ENCODE measurements around the gene COL20A1.
"Not testable (repeated sequence)": the region's sequence is repeated elsewhere in the genome, so short reads cannot be mapped to it uniquely, and the experiment has no call there.

COL20A1 gene

GRCh38 chr20:63292904-63293303 is at the start of gene COL20A1:
COL20A1 (plus strand) TSS chr20:63293186; CDS start chr20:63295108, 1,922 bp downstream.
- DNase-seq, result no peak

DNA sequence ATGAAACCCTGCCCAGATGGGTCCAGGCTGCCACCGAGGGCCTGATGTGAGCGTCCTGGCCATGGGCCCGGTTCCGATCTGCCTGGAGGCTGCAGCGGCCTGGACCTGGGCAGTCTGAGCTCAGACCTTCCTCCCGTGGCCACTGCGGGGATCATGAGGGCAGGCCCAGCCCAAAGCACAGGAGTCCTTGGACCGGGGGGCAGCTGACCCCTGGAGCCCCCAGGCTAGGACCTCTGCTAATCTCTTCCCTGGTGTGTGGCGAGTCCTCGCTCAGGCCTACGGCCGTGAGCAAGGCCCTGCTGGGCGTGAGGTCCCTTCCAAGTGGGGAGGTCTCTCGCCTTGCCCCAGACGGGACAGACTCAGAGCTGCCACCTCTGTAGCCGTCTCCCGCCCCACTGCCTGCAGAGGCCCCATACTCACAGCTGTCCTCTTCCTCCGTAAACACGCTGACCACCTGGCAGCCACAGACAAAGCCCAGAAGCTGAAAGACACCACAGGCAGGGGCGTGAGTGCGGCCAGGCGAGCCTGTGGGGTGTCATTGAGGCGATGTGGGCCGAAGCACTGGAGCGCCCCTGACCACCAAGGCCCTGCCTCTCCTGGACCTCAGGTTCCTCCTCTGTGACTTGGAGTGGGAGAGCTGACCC is 49.3 kb upstream of the COL20A1 start:
- no peak for DNase-seq

GRCh38 chr20:63244468-63244867 is 48.5 kb upstream of the COL20A1 start:
- no peak for DNase-seq

DNA sequence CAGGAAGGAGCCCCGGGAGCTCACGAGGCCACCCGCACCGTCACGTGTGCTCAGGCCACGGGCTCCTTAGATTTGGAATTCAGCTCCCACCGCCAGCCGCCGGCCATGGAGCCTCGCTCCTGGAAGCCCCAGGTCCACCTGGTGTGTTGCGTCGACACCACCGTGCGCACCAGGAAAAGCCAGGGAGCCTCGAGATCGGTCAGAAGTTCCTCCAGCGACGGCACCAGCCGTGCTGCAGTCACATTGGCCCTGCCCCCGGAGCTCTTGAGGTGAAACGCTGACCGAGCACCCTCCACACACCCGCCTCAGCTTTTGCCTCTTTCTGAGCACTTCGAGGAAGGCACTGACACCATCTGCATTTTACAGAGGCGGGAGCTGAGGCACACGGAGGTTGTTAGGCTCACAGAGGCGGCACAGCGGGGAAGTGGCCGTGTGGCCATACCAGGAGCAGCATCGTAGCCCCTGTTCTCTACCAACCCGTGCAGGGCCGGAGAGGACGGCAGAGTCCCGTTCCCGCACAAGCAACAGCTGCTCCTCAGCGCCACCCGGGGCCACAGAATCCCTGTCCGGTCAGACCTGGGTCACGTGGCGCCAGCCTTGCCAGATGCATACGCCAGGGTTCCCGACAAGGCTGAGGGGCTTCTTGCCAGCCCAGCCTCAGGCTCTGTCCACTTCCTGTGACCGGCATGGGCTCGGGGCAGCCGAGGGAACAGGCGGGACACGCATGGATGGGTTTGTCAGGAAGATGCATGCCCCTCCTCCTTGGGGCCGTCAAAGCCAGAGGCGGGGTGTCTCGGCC is 46.3 kb upstream of the COL20A1 start:
- DNase-seq, result no peak

GRCh38 chr20:63247671-63248228 is 45.2 kb upstream of the COL20A1 start:
- no peak for DNase-seq

DNA sequence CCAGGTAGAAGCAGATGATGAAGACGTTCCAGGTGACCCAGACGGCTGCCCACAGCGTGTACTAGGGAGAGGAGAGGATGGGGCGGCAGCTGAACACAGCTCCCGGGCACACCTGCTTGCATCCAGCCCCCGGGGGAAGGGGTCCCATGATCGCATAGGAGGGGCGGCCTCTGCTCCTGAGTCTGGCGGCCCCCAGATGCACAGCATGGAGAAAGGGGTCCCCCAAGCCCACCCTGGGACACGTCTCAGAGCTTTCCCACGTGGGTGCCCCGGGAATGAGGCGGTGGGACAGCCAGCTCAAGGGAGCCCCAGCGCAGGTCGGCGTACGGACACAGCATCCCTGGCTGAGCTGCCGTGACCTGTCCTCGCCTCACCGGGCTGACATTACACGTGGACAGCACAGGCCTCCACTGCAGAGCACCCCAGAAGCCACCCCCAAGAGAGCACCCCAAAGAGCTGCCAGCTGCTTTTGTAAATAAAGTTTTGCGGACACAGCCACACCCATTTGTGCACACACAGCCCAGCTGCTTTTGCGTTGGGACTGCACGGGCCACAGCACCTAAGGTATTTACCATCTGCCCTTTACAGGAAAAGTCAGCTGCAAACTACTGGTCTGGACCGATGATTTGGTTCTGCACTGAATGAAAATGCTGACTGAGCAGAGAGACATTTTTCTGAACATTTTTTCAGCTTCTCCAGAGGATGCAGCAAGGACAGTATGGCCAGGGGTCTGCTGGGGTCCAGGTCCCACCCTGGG is 44.0 kb upstream of the COL20A1 start:
- DNase-seq, result no peak

GRCh38 chr20:63249891-63250290 is 43.1 kb upstream of the COL20A1 start:
- DNase-seq, result no peak

- not testable (repeated sequence) for DNase-seq
Observed at GRCh38 chr20:63251350-63251749, 41.6 kb upstream of the COL20A1 start.

DNA sequence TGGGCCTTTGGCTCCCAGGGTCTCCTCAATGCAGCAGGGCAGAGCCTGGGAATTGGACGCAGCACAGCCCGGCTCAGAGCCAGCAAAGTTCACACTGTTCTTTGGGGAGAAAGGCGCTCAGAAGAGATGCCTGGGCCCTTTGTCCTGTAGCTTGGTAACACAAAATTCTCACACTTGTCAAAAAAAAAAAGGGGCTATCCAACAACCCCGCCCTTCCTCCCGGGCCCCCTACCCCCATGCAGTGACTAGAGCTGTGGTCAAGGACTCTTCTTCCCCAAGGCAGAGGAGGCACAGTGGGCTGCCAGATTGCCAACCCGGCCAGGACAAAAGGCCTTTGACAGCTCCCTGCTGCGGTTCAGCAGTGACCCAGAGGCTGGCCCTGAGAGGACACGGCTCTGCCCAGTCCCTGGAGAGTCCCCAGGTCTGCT is 40.7 kb upstream of the COL20A1 start:
- no peak for DNase-seq

- DNase-seq, result no peak
Observed at GRCh38 chr20:63253065-63253437, 39.9 kb upstream of the COL20A1 start.

DNA sequence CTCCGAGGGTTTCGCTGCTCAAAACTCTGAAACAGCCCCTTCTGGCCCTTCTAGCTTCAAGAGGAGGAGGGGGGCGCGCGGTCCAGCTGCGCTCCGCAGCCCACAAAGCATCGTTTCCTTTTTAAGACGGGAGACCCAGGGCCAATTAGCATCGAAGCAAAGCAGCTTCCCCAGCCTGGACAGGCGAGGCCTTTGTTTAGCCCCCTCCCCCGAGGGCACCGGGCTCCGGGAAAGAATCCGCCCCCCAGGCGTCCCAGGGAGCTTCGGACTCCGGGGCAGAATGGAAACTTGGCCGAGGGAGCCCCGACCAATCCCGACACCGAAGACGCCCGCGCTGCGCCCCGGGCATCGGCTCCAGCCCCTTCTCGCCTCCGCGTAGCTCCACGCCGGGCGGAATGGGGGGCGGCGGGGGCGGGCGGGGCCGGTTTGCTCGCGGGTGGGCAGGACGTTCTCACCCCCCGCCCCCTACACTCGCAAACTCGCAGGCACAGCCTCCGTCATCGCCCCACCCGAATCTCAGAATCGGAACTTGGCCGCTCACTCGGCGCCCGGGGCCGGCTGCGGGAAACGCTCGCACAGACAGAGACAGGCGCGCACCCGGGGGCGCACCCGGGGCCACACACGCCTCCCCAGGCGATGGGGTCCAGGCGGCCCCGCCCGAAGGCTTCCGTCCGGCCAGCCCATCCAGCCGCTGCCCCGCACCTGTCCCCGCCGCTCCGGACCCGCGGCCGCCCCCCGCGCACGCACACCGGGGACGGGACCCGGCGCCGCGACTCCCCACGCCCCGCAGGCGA is 39.4 kb upstream of the COL20A1 start:
- DNase-seq, result no peak

- DNase-seq, result no peak
Observed at GRCh38 chr20:63254232-63254605, 38.8 kb upstream of the COL20A1 start, which contains the start of gene NKAIN4. NKAIN4 (minus strand) TSS chr20:63254463; CDS start chr20:63254450, 13 bp downstream.

GRCh38 chr20:63254606-63255384 is 38.2 kb upstream of the COL20A1 start:
- no peak for DNase-seq

GRCh38 chr20:63255931-63256704 is 36.9 kb upstream of the COL20A1 start:
- DNase-seq, result no peak

DNA sequence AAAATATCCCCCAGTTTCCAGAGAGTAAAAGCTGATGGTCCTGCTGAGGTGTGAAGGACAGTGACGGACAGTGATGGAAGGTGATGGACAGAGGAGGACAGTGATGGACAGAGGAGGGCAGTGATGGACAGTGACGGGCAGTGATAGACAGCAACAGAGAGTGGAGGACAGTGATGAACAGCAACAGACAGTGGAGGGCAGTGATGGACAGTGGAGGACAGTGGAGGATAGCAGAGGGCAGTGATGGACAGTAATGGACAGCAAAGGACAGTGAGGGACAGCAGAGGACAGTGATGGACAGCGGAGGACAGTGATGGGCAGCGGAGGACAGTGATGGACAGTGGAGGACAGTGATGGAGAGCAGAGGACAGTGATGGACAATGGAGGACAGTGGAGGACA is 36.0 kb upstream of the COL20A1 start:
- no peak for DNase-seq

DNA sequence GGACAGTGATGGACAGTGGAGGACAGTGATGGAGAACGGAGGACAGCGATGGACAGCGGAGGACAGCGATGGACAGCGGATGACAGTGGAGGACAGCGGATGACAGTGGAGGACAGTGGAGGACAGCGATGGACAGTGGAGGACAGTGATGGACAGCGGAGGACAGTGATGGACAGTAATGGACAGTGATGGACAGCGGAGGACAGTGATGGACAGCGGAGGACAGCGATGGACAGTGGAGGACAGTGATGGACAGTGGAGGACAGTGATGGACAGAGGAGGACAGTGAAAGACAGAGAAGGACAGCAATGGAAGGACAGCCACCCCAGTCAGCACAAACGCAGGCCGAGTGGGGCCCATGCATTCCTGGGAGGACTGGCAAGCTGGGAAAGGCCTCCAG is 35.4 kb upstream of the COL20A1 start:
- DNase-seq, result no peak

- no peak for DNase-seq
Observed at GRCh38 chr20:63258781-63259180, 34.2 kb upstream of the COL20A1 start.

GRCh38 chr20:63259734-63260460 is 33.1 kb upstream of the COL20A1 start:
- no peak for DNase-seq

- DNase-seq, result no peak
Observed at GRCh38 chr20:63260521-63260920, 32.5 kb upstream of the COL20A1 start.
